ENCODE measurements around the gene OR51G2.

OR51G2 gene

GRCh38 chr11:4916581-4916980 is 2.6 kb downstream of the OR51G2 start:
- Histone ChIP-seq H3K4me2 (ENCODE audit: low read length) (no peak overlapping the region), H4K20me1 (ENCODE audit: control insufficient read depth, insufficient read depth, low read depth, low read length) (no peaks in the 10 kb centered on the region), H3K27ac (ENCODE audit: low read depth, low read length) (no peak overlapping the region)

GRCh38 chr11:4903484-4903883 is 15.7 kb downstream of the OR51G2 start, which contains the start of gene OR51A7:
TSS of gene OR51A7 (plus strand) at chr11:4903783. CDS start at chr11:4907370, 3,587 bp downstream.
- Histone ChIP-seq H3K4me1 (ENCODE audit: control insufficient read depth, low read length) (no peaks in the 10 kb centered on the region), H3K4me3 (ENCODE audit: low read length) (no peak within 1 kb of the TSS), H3K4me2 (ENCODE audit: low read length) (no peak within 1 kb of the TSS), H3F3A (ENCODE audit: control insufficient read depth, insufficient read depth) (no peaks in the 10 kb centered on the region), H3K27me3 (ENCODE audit: control insufficient read depth, low read length) (no peaks in the 10 kb centered on the region), H3K27ac (ENCODE audit: low read depth, low read length) (no peak within 1 kb of the TSS), H3K9me2 (replicated peaks; ENCODE audit: control insufficient read depth, low read length) (no peaks in the 10 kb centered on the region), H3K9me3 (ENCODE audit: control insufficient read depth, insufficient read depth, low read length) (no peaks in the 10 kb centered on the region), H3K79me2 (ENCODE audit: control insufficient read depth, low read length) (no peaks in the 10 kb centered on the region), H4K20me1 (ENCODE audit: control insufficient read depth, insufficient read depth, low read depth, low read length) (no peaks in the 10 kb centered on the region), H3K36me3 (ENCODE audit: control insufficient read depth, low read length) (no peaks in the 10 kb centered on the region)
- TF ChIP-seq EZH2phosphoT487 (IDR thresholded peaks at IDR 0.05; ENCODE audit: borderline replicate concordance, low read length) (no peak), CTCF (IDR thresholded peaks at IDR 0.05; ENCODE audit: low read depth, low read length, poor library complexity, severe bottlenecking) (no peak)

More at GRCh38 chr11:4916581-4916980, 2.6 kb downstream of the OR51G2 start:
- Histone ChIP-seq H3K36me3 (ENCODE audit: control insufficient read depth, low read length) (no peaks in the 10 kb centered on the region), H3K4me3 (ENCODE audit: low read length) (no peak overlapping the region), H3F3A (ENCODE audit: control insufficient read depth, insufficient read depth) (no peaks in the 10 kb centered on the region), H3K79me2 (ENCODE audit: control insufficient read depth, low read length) (no peaks in the 10 kb centered on the region), H3K9me2 (replicated peaks; ENCODE audit: control insufficient read depth, low read length) (no peaks in the 10 kb centered on the region), H3K9me3 (ENCODE audit: control insufficient read depth, insufficient read depth, low read length) (no peaks in the 10 kb centered on the region), H3K27me3 (ENCODE audit: control insufficient read depth, low read length) (no peaks in the 10 kb centered on the region), H3K4me1 (ENCODE audit: control insufficient read depth, low read length) (no peaks in the 10 kb centered on the region)
- TF ChIP-seq EZH2phosphoT487 (IDR thresholded peaks at IDR 0.05; ENCODE audit: borderline replicate concordance, low read length) = no peak
- no peak for TF ChIP-seq CTCF (IDR thresholded peaks at IDR 0.05; ENCODE audit: low read depth, low read length, poor library complexity, severe bottlenecking)

- Histone ChIP-seq H3K27me3 (ENCODE audit: control insufficient read depth, low read length) (no peaks in the 10 kb centered on the region), H3K4me1 (ENCODE audit: control insufficient read depth, low read length) (no peaks in the 10 kb centered on the region), H3K27ac (ENCODE audit: low read depth, low read length) (no peak overlapping the region), H3F3A (ENCODE audit: control insufficient read depth, insufficient read depth) (no peaks in the 10 kb centered on the region), H3K36me3 (ENCODE audit: control insufficient read depth, low read length) (no peaks in the 10 kb centered on the region), H3K4me2 (ENCODE audit: low read length) (no peak overlapping the region), H3K79me2 (ENCODE audit: control insufficient read depth, low read length) (no peaks in the 10 kb centered on the region), H4K20me1 (ENCODE audit: control insufficient read depth, insufficient read depth, low read depth, low read length) (no peaks in the 10 kb centered on the region), H3K9me2 (replicated peaks; ENCODE audit: control insufficient read depth, low read length) (no peaks in the 10 kb centered on the region), H3K4me3 (ENCODE audit: low read length) (no peak overlapping the region), H3K9me3 (ENCODE audit: control insufficient read depth, insufficient read depth, low read length) (no peaks in the 10 kb centered on the region)
- TF ChIP-seq CTCF (IDR thresholded peaks at IDR 0.05; ENCODE audit: low read depth, low read length, poor library complexity, severe bottlenecking) = no peak
- no peak for TF ChIP-seq EZH2phosphoT487 (IDR thresholded peaks at IDR 0.05; ENCODE audit: borderline replicate concordance, low read length)
Observed at GRCh38 chr11:4891996-4892640, 27.0 kb downstream of the OR51G2 start.

All from DOHH2 (cell line).